Motor neuron (in vitro differentiated cells): ENCODE measurements around the gene C18orf63. TPM values are rescaled to one million over a fixed set of nuclear protein-coding genes. Genes with fewer than 3 reads are reported as not detected.
"Not testable (repeated sequence)": the region's sequence is repeated elsewhere in the genome, so short reads cannot be mapped to it uniquely, and the experiment has no call there.

ENCODE experiments used
- ATAC-seq, 8 experiments: fragments of 200-7000 bp; cut with Tn5 transposase; replicated peaks in 6 of 8; 2 replicates each; pipeline ENCODE4 v1.8.0; 2021; ENCODE audit warnings: mild to moderate bottlenecking in 8 of 8, moderate library complexity in 8 of 8
- H3K27ac ChIP-seq, 2 donors: fragments of 250-450 bp; sonication (Bioruptor Pico); 2 replicates each; pipeline ENCODE4 v1.9.0; 2021; ENCODE audit warnings: antibody characterized with exemption in 2 of 2, mild to moderate bottlenecking in 2 of 2, moderate library complexity in 1 of 2
- H3K4me1 ChIP-seq, 2 donors: fragments of 250-450 bp; sonication (Bioruptor Pico); replicated peaks in 1 of 2; 2 replicates each; pipeline ENCODE4 v1.6.1; 2021; ENCODE audit warnings: antibody characterized with exemption in 2 of 2, mild to moderate bottlenecking in 2 of 2, moderate library complexity in 1 of 2
- H3K4me3 ChIP-seq, 5 donors: fragments of 250-450 bp; sonication (Bioruptor Pico); 2 replicates each; pipeline ENCODE4 v1.9.0; 2021; ENCODE audit warnings: antibody characterized with exemption in 5 of 5, mild to moderate bottlenecking in 5 of 5, moderate library complexity in 4 of 5
- WGBS, 10 experiments: fragments of 450-650 bp; shearing (Covaris generic); methylation state at CpG; one replicate each; pipeline ENCODE4 v1.0.0; 2022; 5-methylcytosine and 5-hydroxymethylcytosine counted together
- in situ Hi-C, 9 experiments: fragments of 400-800 bp; cut with MboI; loops; one replicate each; pipeline ENCODE4 v1.15.0; 2021; ENCODE audit warnings: low sequenced_read_pairs in 9 of 9, low pct_unique_long_range_greater_than_20kb in 2 of 9; ENCODE audit not compliant: unreplicated experiment in 9 of 9
- total RNA-seq, 8 experiments: library from RNA; unstranded; fragments of 300-600 nt; gene quantifications; 2 replicates each; pipeline versions ENCODE4 v1.2.3 to v1.2.4, GENCODE V29; 2022

C18orf63 gene
- total RNA-seq, 8 experiments from 2014 or later, result 0.05 to 0.14 TPM; not detected in 6

- H3K27ac ChIP-seq, result no peak overlapping the region
- H3K4me3 ChIP-seq, result no peak overlapping the region
- ATAC-seq, result no peak
- H3K4me1 ChIP-seq, result peaks cover 14 to 16% of the 10 kb centered on the region in 2 donors
- WGBS, 10 experiments, result 10 to 100% (median 89%) methylated on average over 2 to 3 of the region's 3 CpGs; no CpG with 5 or more reads in 2 of the 10 experiments
- in situ Hi-C loops, result no loop called here
Observed at GRCh38 chr18:74289137-74289536, 26.5 kb upstream of the C18orf63 start.

- WGBS, 10 experiments, result 87 to 100% (median 97%) methylated on average over 2 to 7 of the region's 7 CpGs; no CpG with 5 or more reads in 2 of the 10 experiments
- Histone ChIP-seq H3K4me1 (peaks cover 5 to 8% of the 10 kb centered on the region in 2 donors), H3K4me3 (no peak overlapping the region), H3K27ac (no peak overlapping the region)
- ATAC-seq, result no peak
- in situ Hi-C loops, result no loop called here
Observed at GRCh38 chr18:74290021-74290420, 25.6 kb upstream of the C18orf63 start.

GRCh38 chr18:74290794-74291471 is 24.7 kb upstream of the C18orf63 start:
- Histone ChIP-seq H3K4me3 (peak overlapping the region; percentile 53 to 85 (median 76)), H3K4me1 (peaks cover 4 to 8% of the 10 kb centered on the region in 2 donors), H3K27ac (no peak overlapping the region)
- ATAC-seq, result no peak
- in situ Hi-C loops, result no loop called here
- 14 to 100% (median 65%) methylated on average over 1 to 27 of the region's 57 CpGs; no CpG with 5 or more reads in 2 of the 10 experiments for WGBS, 10 experiments

GRCh38 chr18:74291472-74291770 is 24.2 kb upstream of the C18orf63 start:
- Histone ChIP-seq H3K4me1 (peaks cover 4 to 8% of the 10 kb centered on the region in 2 donors), H3K27ac (no peak overlapping the region), H3K4me3 (peak overlapping the region; percentile 53 to 85 (median 76))
- in situ Hi-C loops, result no loop called here
- no peak for ATAC-seq
- 0% methylated on average over 1 of the region's 30 CpGs; no CpG with 5 or more reads in 8 of the 10 experiments for WGBS, 10 experiments

GRCh38 chr18:74291771-74292540 is 23.7 kb upstream of the C18orf63 start, which contains the start of gene CYB5A:
TSS of gene CYB5A (minus strand) at chr18:74291963. CDS start at chr18:74291875, 88 bp downstream.
- 0 to 4% (median 1%) methylated on average over 1 to 20 of the region's 68 CpGs; no CpG with 5 or more reads in 4 of the 10 experiments for WGBS, 10 experiments
- ATAC-seq, result peak; percentile 97 to 99 (median 98)
- in situ Hi-C loops, result no loop called here
- Histone ChIP-seq H3K4me3 (peak within 1 kb of the TSS; percentile 53 to 85 (median 76)), H3K27ac (no peak within 1 kb of the TSS), H3K4me1 (peaks cover 4 to 8% of the 10 kb centered on the region in 2 donors)

GRCh38 chr18:74292541-74292858 is 23.1 kb upstream of the C18orf63 start:
- Histone ChIP-seq H3K27ac (no peak overlapping the region), H3K4me1 (peaks cover 4 to 8% of the 10 kb centered on the region in 2 donors), H3K4me3 (peak overlapping the region; percentile 53 to 85 (median 76))
- WGBS, 10 experiments, result 0 to 83% (median 11%) methylated on average over 1 to 4 of the region's 4 CpGs; no CpG with 5 or more reads in 3 of the 10 experiments
- in situ Hi-C loops, result no loop called here
- ATAC-seq, result no peak

- in situ Hi-C loops, ATAC-seq, H3K4me1 ChIP-seq, H3K4me3 ChIP-seq, H3K27ac ChIP-seq: not testable (repeated sequence)
- 71 to 100% (median 100%) methylated on average over 1 to 3 of the region's 3 CpGs; no CpG with 5 or more reads in 1 of the 10 experiments for WGBS, 10 experiments
Observed at GRCh38 chr18:74292982-74293381, 22.7 kb upstream of the C18orf63 start.

GRCh38 chr18:74294526-74294925 is 21.1 kb upstream of the C18orf63 start:
- no peak for ATAC-seq
- WGBS, 10 experiments, result 28 to 100% (median 100%) methylated on average over 1 to 7 of the region's 8 CpGs; no CpG with 5 or more reads in 1 of the 10 experiments
- no peak overlapping the region for H3K27ac ChIP-seq
- H3K4me3 ChIP-seq, result no peak overlapping the region
- peaks cover 4 to 8% of the 10 kb centered on the region in 2 donors for H3K4me1 ChIP-seq
- in situ Hi-C loops, result no loop called here

- Histone ChIP-seq H3K4me3 (no peak overlapping the region), H3K27ac (no peak overlapping the region), H3K4me1 (no peaks in the 10 kb centered on the region)
- ATAC-seq, result no peak
- in situ Hi-C loops, result no loop called here
- 0 to 100% (median 68%) methylated on average over 1 of the region's 1 CpG; no CpG with 5 or more reads in 2 of the 10 experiments for WGBS, 10 experiments
Observed at GRCh38 chr18:74299162-74299561, 16.5 kb upstream of the C18orf63 start.

- 0 to 89% (median 82%) methylated on average over 1 to 3 of the region's 3 CpGs; no CpG with 5 or more reads in 4 of the 10 experiments for WGBS, 10 experiments
- H3K4me1 ChIP-seq, result no peaks in the 10 kb centered on the region
- ATAC-seq, result no peak
- H3K27ac ChIP-seq, result no peak overlapping the region
- in situ Hi-C loops, result no loop called here
- H3K4me3 ChIP-seq, result no peak overlapping the region
Observed at GRCh38 chr18:74299746-74300145, 15.9 kb upstream of the C18orf63 start.

- Histone ChIP-seq H3K4me3 (no peak overlapping the region), H3K4me1 (no peaks in the 10 kb centered on the region), H3K27ac (no peak overlapping the region)
- no peak for ATAC-seq
- 44 to 96% (median 74%) methylated on average over 1 to 5 of the region's 5 CpGs; no CpG with 5 or more reads in 2 of the 10 experiments for WGBS, 10 experiments
- in situ Hi-C loops, result no loop called here
Observed at GRCh38 chr18:74303306-74303705, 12.3 kb upstream of the C18orf63 start.

GRCh38 chr18:74303936-74304335 is 11.7 kb upstream of the C18orf63 start:
- 43 to 100% (median 92%) methylated on average over 1 of the region's 1 CpG; no CpG with 5 or more reads in 5 of the 10 experiments for WGBS, 10 experiments

GRCh38 chr18:74310411-74310810 is 5.2 kb upstream of the C18orf63 start:
- WGBS, 10 experiments, result 29 to 86% (median 60%) methylated on average over 1 to 3 of the region's 3 CpGs; no CpG with 5 or more reads in 1 of the 10 experiments
- no peaks in the 10 kb centered on the region for H3K4me1 ChIP-seq
- ATAC-seq, result peak in 3 of 8 experiments; percentile 94 to 100 (median 98)
- H3K4me3 ChIP-seq, result no peak overlapping the region
- no peak overlapping the region for H3K27ac ChIP-seq
- in situ Hi-C loops, result no loop called here

More at GRCh38 chr18:74303936-74304335, 11.7 kb upstream of the C18orf63 start:
- Histone ChIP-seq H3K4me3 (no peak overlapping the region), H3K27ac (no peak overlapping the region), H3K4me1 (no peaks in the 10 kb centered on the region)
- in situ Hi-C loops, result no loop called here
- no peak for ATAC-seq
